ENCODE measurements around the gene EPYC. TPM values are rescaled to one million over a fixed set of nuclear protein-coding genes. Genes with fewer than 3 reads are reported as not detected.
"Not testable (repeated sequence)": the region's sequence is repeated elsewhere in the genome, so short reads cannot be mapped to it uniquely, and the experiment has no call there.

Gene EPYC
- total RNA-seq, 2 experiments from 2014 or later: not detected

- CTCF ChIA-PET; H3K4me1 Mint-ChIP-seq (ENCODE audit: low read depth); H3K9me3 Mint-ChIP-seq; intact Hi-C loops (cut with micrococcal nuclease); H3K27ac Mint-ChIP-seq; H3K27me3 Mint-ChIP-seq (ENCODE audit: low read depth); H3K4me3 Mint-ChIP-seq; H3K36me3 Mint-ChIP-seq (ENCODE audit: low read depth); DNase-seq: not testable (repeated sequence)
Measured at GRCh38 chr12:90985331-90985730, 19.4 kb downstream of the EPYC start.

GRCh38 chr12:90984114-90984513 is 20.7 kb downstream of the EPYC start:
- H3K4me1 Mint-ChIP-seq (ENCODE audit: low read depth): no peaks in the 10 kb centered on the region
- H3K4me3 Mint-ChIP-seq: no peak overlapping the region
- CTCF ChIA-PET: interaction anchor here (0.8 to 1.1 kb wide), 2 partner anchors 26 to 47 kb away, joined by 3 to 5 read pairs; no protein-coding TSS in a partner anchor
- peaks cover 4% of the 10 kb centered on the region for H3K27me3 Mint-ChIP-seq (ENCODE audit: low read depth)
- H3K27ac Mint-ChIP-seq: peak overlapping the region; percentile 65
- DNase-seq: no peak
- H3K36me3 Mint-ChIP-seq (ENCODE audit: low read depth): no peaks in the 10 kb centered on the region
- intact Hi-C loops (cut with micrococcal nuclease): no loop called here
- H3K9me3 Mint-ChIP-seq: peaks cover 2% of the 10 kb centered on the region

GRCh38 chr12:90982170-90982569 is 22.6 kb downstream of the EPYC start:
- peaks cover 2% of the 10 kb centered on the region for H3K9me3 Mint-ChIP-seq
- no peak overlapping the region for H3K27ac Mint-ChIP-seq
- peaks cover 4% of the 10 kb centered on the region for H3K27me3 Mint-ChIP-seq (ENCODE audit: low read depth)
- H3K4me1 Mint-ChIP-seq (ENCODE audit: low read depth): no peaks in the 10 kb centered on the region
- no peak overlapping the region for H3K4me3 Mint-ChIP-seq
- no peak for DNase-seq
- CTCF ChIA-PET: no interaction called here
- intact Hi-C loops (cut with micrococcal nuclease): no loop called here
- H3K36me3 Mint-ChIP-seq (ENCODE audit: low read depth): no peaks in the 10 kb centered on the region

- no peak for DNase-seq
- intact Hi-C loops (cut with micrococcal nuclease): no loop called here
- H3K36me3 Mint-ChIP-seq (ENCODE audit: low read depth): no peaks in the 10 kb centered on the region
- H3K27ac Mint-ChIP-seq: no peak overlapping the region
- no peaks in the 10 kb centered on the region for H3K4me1 Mint-ChIP-seq (ENCODE audit: low read depth)
- CTCF ChIA-PET: interaction anchor here (0.6 to 1.5 kb wide), 5 partner anchors 128 to 375 kb away, joined by 3 to 7 read pairs (median 3); partner anchors contain the start of gene LUM
- H3K27me3 Mint-ChIP-seq (ENCODE audit: low read depth): peaks cover 4% of the 10 kb centered on the region
- no peak overlapping the region for H3K4me3 Mint-ChIP-seq
- no peaks in the 10 kb centered on the region for H3K9me3 Mint-ChIP-seq
Measured at GRCh38 chr12:90979951-90980350, 24.8 kb downstream of the EPYC start.

DNA sequence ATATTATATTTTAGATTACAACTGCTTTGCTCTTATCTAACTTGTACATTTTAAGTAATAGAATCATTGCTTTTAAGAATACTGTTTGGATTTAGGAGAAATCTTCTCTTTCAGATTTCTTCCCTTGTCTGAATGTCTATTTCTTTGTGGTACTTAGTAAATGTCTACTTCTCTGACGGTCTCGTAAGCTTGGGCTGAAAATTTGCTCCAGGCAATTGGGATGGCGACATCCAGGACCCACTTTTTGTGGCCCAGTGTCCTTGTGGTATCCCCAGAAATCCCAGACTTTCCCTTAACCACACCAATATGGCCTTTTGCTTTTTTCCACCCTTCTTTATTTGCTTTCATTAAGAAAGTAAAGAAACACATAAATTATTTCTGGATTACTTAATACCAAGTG is 25.8 kb downstream of the EPYC start:
- no peaks in the 10 kb centered on the region for H3K36me3 Mint-ChIP-seq (ENCODE audit: low read depth)
- H3K9me3 Mint-ChIP-seq: no peaks in the 10 kb centered on the region
- no peak overlapping the region for H3K27ac Mint-ChIP-seq
- DNase-seq: no peak
- peaks cover 6% of the 10 kb centered on the region for H3K27me3 Mint-ChIP-seq (ENCODE audit: low read depth)
- intact Hi-C loops (cut with micrococcal nuclease): no loop called here
- no peaks in the 10 kb centered on the region for H3K4me1 Mint-ChIP-seq (ENCODE audit: low read depth)
- CTCF ChIA-PET: interaction anchor here (0.6 to 1.8 kb wide), 6 partner anchors 130 to 376 kb away, joined by 3 to 10 read pairs (median 7); partner anchors contain the start of gene LUM
- H3K4me3 Mint-ChIP-seq: no peak overlapping the region

GRCh38 chr12:90978117-90978770 is 26.5 kb downstream of the EPYC start:
- no peak for DNase-seq
- Mint-ChIP-seq H3K4me1 (ENCODE audit: low read depth) (no peaks in the 10 kb centered on the region), H3K27me3 (ENCODE audit: low read depth) (peaks cover 6% of the 10 kb centered on the region), H3K4me3 (no peak overlapping the region), H3K36me3 (ENCODE audit: low read depth) (no peaks in the 10 kb centered on the region), H3K27ac (no peak overlapping the region), H3K9me3 (no peaks in the 10 kb centered on the region)
- CTCF ChIA-PET: interaction anchor here (0.6 to 1.8 kb wide), 8 partner anchors 11 to 988 kb away, joined by 3 to 10 read pairs (median 4); partner anchors contain the start of gene LUM
- intact Hi-C loops (cut with micrococcal nuclease): loop anchor here (1.0 kb wide), 3 partner anchors 131 to 377 kb away; no protein-coding TSS in a partner anchor

DNA sequence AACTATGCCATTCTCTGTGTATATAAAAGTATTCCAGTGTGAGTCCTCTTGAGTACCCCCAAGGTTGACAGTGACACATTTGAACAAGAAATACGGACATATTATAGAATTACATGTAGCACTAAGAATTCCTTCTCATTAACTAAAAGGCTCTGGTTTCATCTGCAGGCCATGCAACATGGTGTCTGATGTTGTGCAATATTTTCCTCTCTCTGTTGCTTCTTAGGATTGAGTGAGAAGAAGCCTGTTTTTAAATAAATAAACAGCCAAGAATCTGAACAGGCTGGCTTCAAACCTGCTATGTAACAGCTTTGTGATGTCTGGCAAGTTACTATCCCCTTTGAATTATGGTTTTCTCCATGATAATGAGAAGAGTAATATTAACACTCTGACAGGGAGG is 27.5 kb downstream of the EPYC start:
- peaks cover 3% of the 10 kb centered on the region for H3K27me3 Mint-ChIP-seq (ENCODE audit: low read depth)
- H3K4me1 Mint-ChIP-seq (ENCODE audit: low read depth): no peaks in the 10 kb centered on the region
- H3K9me3 Mint-ChIP-seq: no peaks in the 10 kb centered on the region
- no peak overlapping the region for H3K27ac Mint-ChIP-seq
- intact Hi-C loops (cut with micrococcal nuclease): no loop called here
- H3K36me3 Mint-ChIP-seq (ENCODE audit: low read depth): no peaks in the 10 kb centered on the region
- H3K4me3 Mint-ChIP-seq: no peak overlapping the region
- DNase-seq: no peak
- CTCF ChIA-PET: interaction anchor here (1.4 to 1.6 kb wide), 2 partner anchors 10 to 134 kb away, joined by 3 to 10 read pairs; partner anchors contain the start of gene LUM

GRCh38 chr12:90974286-90974685 is 30.5 kb downstream of the EPYC start:
- intact Hi-C loops (cut with micrococcal nuclease): no loop called here
- CTCF ChIA-PET: interaction anchor here (1.5 kb wide), 1 partner anchor 135 kb away, joined by 4 read pairs; no protein-coding TSS in a partner anchor
- no peak for DNase-seq
- Mint-ChIP-seq H3K9me3 (no peaks in the 10 kb centered on the region), H3K27ac (no peak overlapping the region), H3K4me3 (no peak overlapping the region), H3K27me3 (ENCODE audit: low read depth) (peaks cover 2% of the 10 kb centered on the region), H3K36me3 (ENCODE audit: low read depth) (no peaks in the 10 kb centered on the region), H3K4me1 (ENCODE audit: low read depth) (no peaks in the 10 kb centered on the region)

DNA sequence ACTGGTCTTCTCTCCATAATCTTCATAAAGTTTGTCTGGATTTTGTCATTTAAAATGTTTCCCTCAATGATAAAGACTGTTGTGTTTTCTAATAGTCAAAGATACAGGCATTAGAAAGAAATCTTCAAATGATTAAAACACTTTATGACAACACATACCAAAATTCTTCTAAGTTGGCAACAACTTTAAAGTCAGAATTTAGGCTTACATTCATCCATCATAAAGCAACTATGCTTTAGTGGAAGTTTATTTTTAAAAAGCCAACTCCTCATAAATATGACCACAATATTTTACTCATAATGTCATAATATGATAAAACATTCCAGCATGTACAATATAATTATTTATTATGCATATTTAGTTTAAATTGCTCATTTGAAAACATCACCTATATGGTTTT is 32.5 kb downstream of the EPYC start:
- H3K27me3 Mint-ChIP-seq (ENCODE audit: low read depth): peaks cover 5% of the 10 kb centered on the region
- H3K4me1 Mint-ChIP-seq (ENCODE audit: low read depth): no peaks in the 10 kb centered on the region
- no peak overlapping the region for H3K4me3 Mint-ChIP-seq
- no peaks in the 10 kb centered on the region for H3K36me3 Mint-ChIP-seq (ENCODE audit: low read depth)
- DNase-seq: no peak
- H3K27ac Mint-ChIP-seq: no peak overlapping the region
- CTCF ChIA-PET: no interaction called here
- intact Hi-C loops (cut with micrococcal nuclease): no loop called here
- H3K9me3 Mint-ChIP-seq: no peaks in the 10 kb centered on the region

GRCh38 chr12:90970911-90971310 is 33.9 kb downstream of the EPYC start:
- Mint-ChIP-seq H3K27me3 (ENCODE audit: low read depth) (peaks cover 5% of the 10 kb centered on the region), H3K4me3 (no peak overlapping the region), H3K27ac (no peak overlapping the region), H3K9me3 (no peaks in the 10 kb centered on the region), H3K4me1 (ENCODE audit: low read depth) (no peaks in the 10 kb centered on the region), H3K36me3 (ENCODE audit: low read depth) (no peaks in the 10 kb centered on the region)
- CTCF ChIA-PET: interaction anchor here (0.9 kb wide), 1 partner anchor 12 kb away, joined by 3 read pairs; no protein-coding TSS in a partner anchor
- DNase-seq: no peak
- intact Hi-C loops (cut with micrococcal nuclease): no loop called here

DNA sequence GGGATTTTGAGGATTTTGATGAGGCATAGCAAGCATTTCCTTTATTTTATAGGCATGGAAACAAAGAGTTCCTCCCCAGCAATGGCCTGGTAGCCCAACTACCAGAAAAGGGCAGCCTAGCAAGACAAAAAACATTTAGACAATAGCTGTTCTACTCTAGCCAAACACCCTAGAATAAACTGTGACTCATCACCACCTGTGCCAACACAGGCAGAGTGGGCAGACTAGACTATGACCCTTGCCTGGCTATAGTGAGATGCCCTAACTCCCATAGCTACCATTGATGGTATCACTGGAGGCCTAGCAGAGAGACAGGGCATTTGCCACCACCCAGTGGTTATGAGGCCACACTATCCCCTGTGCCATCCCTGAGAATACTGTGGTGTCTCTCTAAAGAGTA is 34.3 kb downstream of the EPYC start:
- CTCF ChIA-PET: interaction anchor here (0.9 kb wide), 1 partner anchor 11 kb away, joined by 3 read pairs; no protein-coding TSS in a partner anchor
- no peak overlapping the region for H3K4me3 Mint-ChIP-seq
- intact Hi-C loops (cut with micrococcal nuclease): no loop called here
- H3K4me1 Mint-ChIP-seq (ENCODE audit: low read depth): no peaks in the 10 kb centered on the region
- no peaks in the 10 kb centered on the region for H3K9me3 Mint-ChIP-seq
- peaks cover 5% of the 10 kb centered on the region for H3K27me3 Mint-ChIP-seq (ENCODE audit: low read depth)
- H3K36me3 Mint-ChIP-seq (ENCODE audit: low read depth): no peaks in the 10 kb centered on the region
- no peak overlapping the region for H3K27ac Mint-ChIP-seq
- no peak for DNase-seq

- no peaks in the 10 kb centered on the region for H3K9me3 Mint-ChIP-seq
- no peak for DNase-seq
- H3K4me3 Mint-ChIP-seq: no peak overlapping the region
- no peak overlapping the region for H3K27ac Mint-ChIP-seq
- intact Hi-C loops (cut with micrococcal nuclease): no loop called here
- H3K27me3 Mint-ChIP-seq (ENCODE audit: low read depth): peaks cover 5% of the 10 kb centered on the region
- CTCF ChIA-PET: no interaction called here
- no peaks in the 10 kb centered on the region for H3K36me3 Mint-ChIP-seq (ENCODE audit: low read depth)
- H3K4me1 Mint-ChIP-seq (ENCODE audit: low read depth): no peaks in the 10 kb centered on the region
Measured at GRCh38 chr12:90969851-90970250, 34.9 kb downstream of the EPYC start.

DNA sequence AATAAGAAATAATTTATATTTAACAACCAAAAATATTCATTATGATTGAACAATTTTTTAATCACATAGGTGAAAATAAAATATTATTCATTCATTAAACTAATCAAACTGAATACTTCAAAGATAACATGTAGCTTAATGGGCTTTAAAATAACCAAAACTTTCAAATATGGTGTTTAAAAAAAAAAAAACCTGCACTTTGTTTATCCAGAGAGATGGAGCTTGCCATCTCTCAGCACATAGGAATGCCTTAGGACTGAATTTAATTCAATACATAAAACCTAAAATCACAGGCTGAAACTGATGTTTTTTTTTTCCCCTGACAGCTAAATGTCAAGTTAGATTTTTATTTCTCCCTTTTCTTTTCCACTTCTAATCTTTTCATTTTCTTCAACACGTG is 35.4 kb downstream of the EPYC start:
- H3K9me3 Mint-ChIP-seq: no peaks in the 10 kb centered on the region
- CTCF ChIA-PET: interaction anchor here (0.9 kb wide), 1 partner anchor 8 kb away, joined by 3 read pairs; no protein-coding TSS in a partner anchor
- DNase-seq: no peak
- H3K27ac Mint-ChIP-seq: no peak overlapping the region
- no peak overlapping the region for H3K4me3 Mint-ChIP-seq
- no peaks in the 10 kb centered on the region for H3K36me3 Mint-ChIP-seq (ENCODE audit: low read depth)
- peaks cover 2% of the 10 kb centered on the region for H3K27me3 Mint-ChIP-seq (ENCODE audit: low read depth)
- H3K4me1 Mint-ChIP-seq (ENCODE audit: low read depth): no peaks in the 10 kb centered on the region
- intact Hi-C loops (cut with micrococcal nuclease): no loop called here
